ENCODE results near the gene PRKCQ.

PRKCQ gene

GRCh38 chr10:6379015-6379776 is 200.9 kb downstream of the PRKCQ start:
- no peak for DNase-seq
